BE2C (cell line): Measurements from ENCODE around the gene TMEM50B.
A peak's percentile ranks its signal among the peaks of the same experiment; 100 is the strongest.
"Not testable (repeated sequence)": the region's sequence is repeated elsewhere in the genome, so short reads cannot be mapped to it uniquely, and the experiment has no call there.

Experiments used
- DNase-seq: peaks from one replicate; pipeline ENCODE4 v3.0.0-alpha.2; 2020
- H3K27me3 ChIP-seq: fragments of 250-450 bp; sonication (Bioruptor Pico); 2 replicates; pipeline ENCODE4 v1.5.1; 2020; ENCODE audit warnings: mild to moderate bottlenecking
- H3K36me3 ChIP-seq: fragments of 250-450 bp; sonication (Bioruptor Pico); 2 replicates; pipeline ENCODE4 v1.5.1; 2020; ENCODE audit warnings: mild to moderate bottlenecking
- H3K4me1 ChIP-seq: fragments of 250-450 bp; sonication (Bioruptor Pico); 2 replicates; pipeline ENCODE4 v1.5.1; 2020
- H3K4me3 ChIP-seq: 2 replicates; pipeline ENCODE4 v1.5.1; 2011; ENCODE audit warnings: low read depth, low read length
- H3K9me3 ChIP-seq: fragments of 250-450 bp; sonication (Bioruptor Pico); 2 replicates; pipeline ENCODE4 v1.5.1; 2020
- CTCF ChIP-seq: IDR thresholded peaks from 2 replicates; pipeline ENCODE4 v1.5.1; 2012; ENCODE audit warnings: mild to moderate bottlenecking, low read depth, low read length

The TMEM50B gene

GRCh38 chr21:33449616-33450015 is 30.2 kb downstream of the TMEM50B start:
- DNase-seq: no peak

GRCh38 chr21:33446620-33447019 is 33.2 kb downstream of the TMEM50B start:
- H3K4me1 ChIP-seq, H3K4me3 ChIP-seq, H3K36me3 ChIP-seq, DNase-seq, H3K27me3 ChIP-seq, H3K9me3 ChIP-seq: not testable (repeated sequence)

More at GRCh38 chr21:33449616-33450015, 30.2 kb downstream of the TMEM50B start:
- Histone ChIP-seq H3K36me3 (no peaks in the 10 kb centered on the region), H3K9me3 (no peaks in the 10 kb centered on the region), H3K4me3 (no peak overlapping the region), H3K4me1 (no peaks in the 10 kb centered on the region; the same call in 1 of the 2 replicates), H3K27me3 (no peaks in the 10 kb centered on the region)
- no peak for TF ChIP-seq CTCF

GRCh38 chr21:33444499-33444898 is 35.3 kb downstream of the TMEM50B start:
- no peak overlapping the region for H3K4me3 ChIP-seq
- H3K27me3 ChIP-seq: no peaks in the 10 kb centered on the region
- no peak for TF ChIP-seq CTCF
- H3K4me1 ChIP-seq: no peaks in the 10 kb centered on the region
- H3K9me3 ChIP-seq: no peaks in the 10 kb centered on the region
- no peaks in the 10 kb centered on the region for H3K36me3 ChIP-seq
- DNase-seq: no peak

- no peak for DNase-seq
- TF ChIP-seq CTCF: no peak
- H3K4me1 ChIP-seq: no peaks in the 10 kb centered on the region
Measured at GRCh38 chr21:33443194-33443593, 36.6 kb downstream of the TMEM50B start.

GRCh38 chr21:33441489-33442477 is 38.0 kb downstream of the TMEM50B start:
- no peak for TF ChIP-seq CTCF
- Histone ChIP-seq H3K27me3 (no peaks in the 10 kb centered on the region), H3K36me3 (no peaks in the 10 kb centered on the region; the same call in 1 of the 2 replicates), H3K4me3 (no peak overlapping the region), H3K9me3 (no peaks in the 10 kb centered on the region), H3K4me1 (no peaks in the 10 kb centered on the region)
- peak; percentile 44 for DNase-seq

More at GRCh38 chr21:33443194-33443593, 36.6 kb downstream of the TMEM50B start:
- Histone ChIP-seq H3K27me3 (no peaks in the 10 kb centered on the region), H3K4me3 (no peak overlapping the region), H3K36me3 (no peaks in the 10 kb centered on the region; the same call in 1 of the 2 replicates), H3K9me3 (no peaks in the 10 kb centered on the region)

- TF ChIP-seq CTCF: no peak
- Histone ChIP-seq H3K27me3 (no peaks in the 10 kb centered on the region), H3K36me3 (peaks cover 25% of the 10 kb centered on the region), H3K4me3 (no peak overlapping the region), H3K4me1 (no peaks in the 10 kb centered on the region), H3K9me3 (no peaks in the 10 kb centered on the region)
- no peak for DNase-seq
Measured at GRCh38 chr21:33437140-33437539, 42.6 kb downstream of the TMEM50B start.
